Measurements from ENCODE around the gene VSIG8.

DNA sequence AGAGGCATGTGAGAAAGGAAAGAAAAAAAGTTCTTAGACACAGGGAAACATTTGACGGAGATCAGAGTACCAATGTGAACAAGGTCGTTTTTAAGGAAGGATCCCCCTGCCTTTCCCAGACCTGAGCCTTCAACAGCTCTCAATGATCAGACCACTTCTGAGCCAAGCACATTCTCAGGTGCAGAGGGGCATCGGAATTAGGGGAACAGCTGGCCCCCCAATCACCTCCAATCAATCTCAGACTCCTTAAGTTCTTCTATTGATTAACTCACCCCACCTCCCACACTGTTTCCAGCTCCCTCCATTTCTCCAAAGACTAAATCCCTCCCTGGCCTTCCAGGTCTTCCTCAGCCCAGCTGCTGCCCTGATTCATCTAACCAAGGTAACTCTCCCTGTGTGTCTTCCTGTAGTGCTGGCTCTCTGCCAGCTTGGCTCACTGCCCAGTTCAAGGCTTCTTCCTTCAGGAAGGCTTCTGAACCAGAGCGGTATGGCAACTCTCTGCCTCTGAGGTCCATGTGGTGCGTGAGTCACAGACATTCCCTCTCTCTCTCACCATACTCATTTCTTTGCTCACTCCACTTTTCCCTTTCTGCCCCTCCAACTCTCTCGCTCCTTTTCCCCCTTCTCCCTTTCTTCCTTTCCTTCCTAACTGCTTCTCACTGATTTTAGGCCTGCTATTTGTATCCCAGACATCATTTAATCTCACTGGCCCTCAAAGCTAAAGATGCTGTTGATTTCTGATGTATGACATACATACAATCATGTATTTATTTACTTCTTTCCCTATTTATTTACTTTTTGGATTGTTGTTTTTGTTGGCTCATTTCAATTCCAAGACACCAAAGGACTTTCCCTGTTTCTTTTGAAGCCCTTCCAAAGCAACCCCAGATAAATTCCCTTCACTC is 19.4 kb upstream of the VSIG8 start:
- TF ChIP-seq, protein P1, sequence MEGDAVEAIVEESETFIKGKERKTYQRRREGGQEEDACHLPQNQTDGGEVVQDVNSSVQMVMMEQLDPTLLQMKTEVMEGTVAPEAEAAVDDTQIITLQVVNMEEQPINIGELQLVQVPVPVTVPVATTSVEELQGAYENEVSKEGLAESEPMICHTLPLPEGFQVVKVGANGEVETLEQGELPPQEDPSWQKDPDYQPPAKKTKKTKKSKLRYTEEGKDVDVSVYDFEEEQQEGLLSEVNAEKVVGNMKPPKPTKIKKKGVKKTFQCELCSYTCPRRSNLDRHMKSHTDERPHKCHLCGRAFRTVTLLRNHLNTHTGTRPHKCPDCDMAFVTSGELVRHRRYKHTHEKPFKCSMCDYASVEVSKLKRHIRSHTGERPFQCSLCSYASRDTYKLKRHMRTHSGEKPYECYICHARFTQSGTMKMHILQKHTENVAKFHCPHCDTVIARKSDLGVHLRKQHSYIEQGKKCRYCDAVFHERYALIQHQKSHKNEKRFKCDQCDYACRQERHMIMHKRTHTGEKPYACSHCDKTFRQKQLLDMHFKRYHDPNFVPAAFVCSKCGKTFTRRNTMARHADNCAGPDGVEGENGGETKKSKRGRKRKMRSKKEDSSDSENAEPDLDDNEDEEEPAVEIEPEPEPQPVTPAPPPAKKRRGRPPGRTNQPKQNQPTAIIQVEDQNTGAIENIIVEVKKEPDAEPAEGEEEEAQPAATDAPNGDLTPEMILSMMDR (IDR thresholded peaks at IDR 0.05; ENCODE audit: low read length): no peak
- no peak for TF ChIP-seq EZH2 (optimal IDR thresholded peaks at IDR 0.05; ENCODE audit: low read depth, low read length)

All from MM.1S (cell line).